K562 (cell line): ENCODE measurements around the gene TAF8. TPM values are rescaled to one million over a fixed set of nuclear protein-coding genes. Genes with fewer than 3 reads are reported as not detected.

Experiments
- HDAC6 ChIP-seq: IDR thresholded peaks from 2 replicates; pipeline ENCODE4 v1.6.1; 2012; ENCODE audit warnings: low read depth, mild to moderate bottlenecking, control low read depth, inconsistent platforms, low read length, moderate library complexity
- MXI1 ChIP-seq: IDR thresholded peaks from 2 replicates; pipeline ENCODE4 v1.6.1; 2011; ENCODE audit warnings: low read depth, mild to moderate bottlenecking, improper control_type of control experiment, low read length
- PML ChIP-seq: IDR thresholded peaks from 2 replicates; pipeline ENCODE4 v1.6.1; 2012; ENCODE audit warnings: low read length, inconsistent platforms
- POLR2A ChIP-seq: fragments of 450-650 bp; conservative IDR thresholded peaks from 2 replicates; pipeline ENCODE4 v1.6.1; 2016
- RB1 ChIP-seq: fragments of 450-650 bp; IDR thresholded peaks from 2 replicates; pipeline ENCODE4 v1.6.1; 2017; ENCODE audit warnings: low read depth, mild to moderate bottlenecking
- RBM34 ChIP-seq: fragments of 200-400 bp; formaldehyde crosslinking; IDR thresholded peaks from 2 replicates; pipeline ENCODE4 v1.6.1; 2018; ENCODE audit warnings: low read length, borderline replicate concordance; ENCODE audit not compliant: insufficient read depth
- ZNF143 ChIP-seq: sonication (generic); formaldehyde crosslinking; IDR thresholded peaks from 2 replicates; pipeline ENCODE4 v1.9.0; 2022; ENCODE audit warnings: mild to moderate bottlenecking, missing genetic modification reagents
- ZNF146 ChIP-seq: IDR thresholded peaks from one replicate; pipeline ENCODE4 v1.6.1; 2018; ENCODE audit warnings: missing compliant biosample characterization; ENCODE audit not compliant: unreplicated experiment
- ZNF217 ChIP-seq: sonication (generic); formaldehyde crosslinking; IDR thresholded peaks from 2 replicates; pipeline ENCODE4 v1.8.0; 2022; ENCODE audit warnings: mild to moderate bottlenecking, missing genetic modification reagents
- ZNF274 ChIP-seq: IDR thresholded peaks from 2 replicates; pipeline ENCODE4 v1.6.1; 2011; ENCODE audit warnings: low read depth, mild to moderate bottlenecking, low read length, moderate library complexity, borderline replicate concordance
- ZNF444 ChIP-seq: fragments of 250-450 bp; sonication (Bioruptor Pico); IDR thresholded peaks from 2 replicates; pipeline ENCODE4 v1.4.0; 2020; ENCODE audit warnings: mild to moderate bottlenecking, moderate library complexity
- polyA plus RNA-seq, 8 experiments: library from polyadenylated mRNA; depleted of rRNA in 4 of 8; stranded (reverse) in 5 of 8; unstranded in 3 of 8; fragments of >200 nt; fragmentation: Nextera tagmentation in 2 of 8; fragmentation: Illumina TruSeq in 1 of 8; extraction: Ambion mirVana in 2 of 8; extraction: Trizol in 1 of 8; gene quantifications; 2 replicates each; pipeline versions ENCODE4 v1.2.1 to v1.2.3, GENCODE V29; 2011 to 2014; ENCODE audit warnings: inconsistent platforms in 1 of 8, missing spikeins in 1 of 8
- total RNA-seq, 7 experiments: library from RNA; depleted of rRNA in 6 of 7; stranded (reverse); fragments of >200 nt in 6 of 7; fragmentation: Illumina TruSeq in 2 of 7; extraction: Trizol in 2 of 7; gene quantifications; 2 replicates each; pipeline versions ENCODE4 v1.2.1 to v1.2.3, GENCODE V29; 2011 to 2021; ENCODE audit warnings: low replicate concordance in 1 of 7
- TF ChIP-seq, protein P1 (sequence below): IDR thresholded peaks from 2 replicates; pipeline ENCODE4 v1.6.1; 2014; ENCODE audit warnings: antibody characterized with exemption
- TF ChIP-seq, protein P2 (sequence below): fragments of 250-450 bp; sonication (Bioruptor Pico); IDR thresholded peaks from 2 replicates; pipeline ENCODE4 v1.8.0; 2021; ENCODE audit warnings: mild to moderate bottlenecking, moderate library complexity
- TF ChIP-seq, protein P3 (sequence below): fragments of 450-650 bp; IDR thresholded peaks from 2 replicates; pipeline ENCODE4 v1.6.1; 2016; ENCODE audit warnings: missing biosample characterization, missing genetic modification characterization
- TF ChIP-seq, protein P4 (sequence below): fragments of 250-450 bp; sonication (Bioruptor Pico); IDR thresholded peaks from 2 replicates; pipeline ENCODE4 v1.8.0; 2022; ENCODE audit warnings: moderate library complexity, mild to moderate bottlenecking, inconsistent platforms
- TF ChIP-seq, protein P5 (sequence below): fragments of 450-650 bp; IDR thresholded peaks from 2 replicates; pipeline ENCODE4 v1.6.1; 2017; ENCODE audit warnings: antibody characterized with exemption, mild to moderate bottlenecking
- TF ChIP-seq, protein P6 (sequence below): fragments of 450-650 bp; IDR thresholded peaks from 2 replicates; pipeline ENCODE4 v1.6.1; 2016; ENCODE audit warnings: antibody characterized with exemption

Gene TAF8
- total and polyA plus RNA-seq, 9 of the 15 experiments (the other 6 are each of a cell fraction or from before 2014, with no cell fraction given): 29.4 to 84.0 (median 52.6) TPM

DNA sequence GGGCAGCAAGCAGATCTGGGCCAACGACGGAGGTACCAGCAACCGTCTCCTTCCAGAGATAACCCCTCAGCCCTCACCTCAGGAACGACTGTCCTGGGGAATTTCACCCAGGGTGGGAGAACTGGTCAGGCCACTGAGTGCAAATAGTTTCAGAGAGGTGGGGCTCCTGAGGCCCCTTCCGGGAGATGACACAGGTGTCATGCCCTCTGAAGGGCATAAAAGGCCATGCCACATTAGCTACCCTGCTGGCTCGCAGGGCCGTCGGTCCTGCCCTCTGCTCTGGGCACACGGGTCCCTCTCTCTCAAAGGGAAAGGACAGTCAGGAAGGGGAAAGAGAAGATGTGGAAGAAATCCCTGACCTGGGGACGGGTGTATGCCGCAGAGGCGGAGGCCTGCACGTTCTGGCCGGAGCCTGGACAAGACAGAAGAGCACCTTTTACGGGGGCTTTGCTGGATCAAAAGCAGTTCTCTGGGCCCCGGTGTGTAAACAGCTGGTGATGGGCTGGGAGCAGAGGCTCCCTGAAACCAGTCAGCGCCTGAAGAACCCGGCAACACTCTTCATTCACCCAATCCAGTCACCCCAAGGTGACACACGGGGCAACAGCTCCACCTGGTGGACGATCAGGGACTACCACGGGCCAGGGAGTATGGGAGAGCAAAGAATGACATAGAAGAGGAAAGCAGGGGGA lies 6.4 kb upstream of the TAF8 start (continued):
- TF ChIP-seq, protein P1, sequence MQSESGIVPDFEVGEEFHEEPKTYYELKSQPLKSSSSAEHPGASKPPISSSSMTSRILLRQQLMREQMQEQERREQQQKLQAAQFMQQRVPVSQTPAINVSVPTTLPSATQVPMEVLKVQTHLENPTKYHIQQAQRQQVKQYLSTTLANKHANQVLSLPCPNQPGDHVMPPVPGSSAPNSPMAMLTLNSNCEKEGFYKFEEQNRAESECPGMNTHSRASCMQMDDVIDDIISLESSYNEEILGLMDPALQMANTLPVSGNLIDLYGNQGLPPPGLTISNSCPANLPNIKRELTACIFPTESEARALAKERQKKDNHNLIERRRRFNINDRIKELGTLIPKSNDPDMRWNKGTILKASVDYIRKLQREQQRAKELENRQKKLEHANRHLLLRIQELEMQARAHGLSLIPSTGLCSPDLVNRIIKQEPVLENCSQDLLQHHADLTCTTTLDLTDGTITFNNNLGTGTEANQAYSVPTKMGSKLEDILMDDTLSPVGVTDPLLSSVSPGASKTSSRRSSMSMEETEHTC: no peak
- no peak for TF ChIP-seq POLR2A
- TF ChIP-seq, protein P2, sequence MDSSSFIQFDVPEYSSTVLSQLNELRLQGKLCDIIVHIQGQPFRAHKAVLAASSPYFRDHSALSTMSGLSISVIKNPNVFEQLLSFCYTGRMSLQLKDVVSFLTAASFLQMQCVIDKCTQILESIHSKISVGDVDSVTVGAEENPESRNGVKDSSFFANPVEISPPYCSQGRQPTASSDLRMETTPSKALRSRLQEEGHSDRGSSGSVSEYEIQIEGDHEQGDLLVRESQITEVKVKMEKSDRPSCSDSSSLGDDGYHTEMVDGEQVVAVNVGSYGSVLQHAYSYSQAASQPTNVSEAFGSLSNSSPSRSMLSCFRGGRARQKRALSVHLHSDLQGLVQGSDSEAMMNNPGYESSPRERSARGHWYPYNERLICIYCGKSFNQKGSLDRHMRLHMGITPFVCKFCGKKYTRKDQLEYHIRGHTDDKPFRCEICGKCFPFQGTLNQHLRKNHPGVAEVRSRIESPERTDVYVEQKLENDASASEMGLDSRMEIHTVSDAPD (CRISPR knock-in tag): no peak
- TF ChIP-seq ZNF143 (CRISPR knock-in tag): 0 out of 2 replicates have a peak, but pooled peaks have one; percentile 25
- TF ChIP-seq MXI1: no peak
- peak; percentile 91 for TF ChIP-seq RB1
- TF ChIP-seq ZNF217 (CRISPR knock-in tag): no peak
- TF ChIP-seq, protein P3, sequence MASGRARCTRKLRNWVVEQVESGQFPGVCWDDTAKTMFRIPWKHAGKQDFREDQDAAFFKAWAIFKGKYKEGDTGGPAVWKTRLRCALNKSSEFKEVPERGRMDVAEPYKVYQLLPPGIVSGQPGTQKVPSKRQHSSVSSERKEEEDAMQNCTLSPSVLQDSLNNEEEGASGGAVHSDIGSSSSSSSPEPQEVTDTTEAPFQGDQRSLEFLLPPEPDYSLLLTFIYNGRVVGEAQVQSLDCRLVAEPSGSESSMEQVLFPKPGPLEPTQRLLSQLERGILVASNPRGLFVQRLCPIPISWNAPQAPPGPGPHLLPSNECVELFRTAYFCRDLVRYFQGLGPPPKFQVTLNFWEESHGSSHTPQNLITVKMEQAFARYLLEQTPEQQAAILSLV (tag): no peak
- TF ChIP-seq PML: no peak
- TF ChIP-seq, protein P4, sequence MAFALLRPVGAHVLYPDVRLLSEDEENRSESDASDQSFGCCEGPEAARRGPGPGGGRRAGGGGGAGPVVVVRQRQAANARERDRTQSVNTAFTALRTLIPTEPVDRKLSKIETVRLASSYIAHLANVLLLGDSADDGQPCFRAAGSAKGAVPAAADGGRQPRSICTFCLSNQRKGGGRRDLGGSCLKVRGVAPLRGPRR (CRISPR knock-in tag): no peak
- TF ChIP-seq RBM34: no peak
- TF ChIP-seq, protein P5, sequence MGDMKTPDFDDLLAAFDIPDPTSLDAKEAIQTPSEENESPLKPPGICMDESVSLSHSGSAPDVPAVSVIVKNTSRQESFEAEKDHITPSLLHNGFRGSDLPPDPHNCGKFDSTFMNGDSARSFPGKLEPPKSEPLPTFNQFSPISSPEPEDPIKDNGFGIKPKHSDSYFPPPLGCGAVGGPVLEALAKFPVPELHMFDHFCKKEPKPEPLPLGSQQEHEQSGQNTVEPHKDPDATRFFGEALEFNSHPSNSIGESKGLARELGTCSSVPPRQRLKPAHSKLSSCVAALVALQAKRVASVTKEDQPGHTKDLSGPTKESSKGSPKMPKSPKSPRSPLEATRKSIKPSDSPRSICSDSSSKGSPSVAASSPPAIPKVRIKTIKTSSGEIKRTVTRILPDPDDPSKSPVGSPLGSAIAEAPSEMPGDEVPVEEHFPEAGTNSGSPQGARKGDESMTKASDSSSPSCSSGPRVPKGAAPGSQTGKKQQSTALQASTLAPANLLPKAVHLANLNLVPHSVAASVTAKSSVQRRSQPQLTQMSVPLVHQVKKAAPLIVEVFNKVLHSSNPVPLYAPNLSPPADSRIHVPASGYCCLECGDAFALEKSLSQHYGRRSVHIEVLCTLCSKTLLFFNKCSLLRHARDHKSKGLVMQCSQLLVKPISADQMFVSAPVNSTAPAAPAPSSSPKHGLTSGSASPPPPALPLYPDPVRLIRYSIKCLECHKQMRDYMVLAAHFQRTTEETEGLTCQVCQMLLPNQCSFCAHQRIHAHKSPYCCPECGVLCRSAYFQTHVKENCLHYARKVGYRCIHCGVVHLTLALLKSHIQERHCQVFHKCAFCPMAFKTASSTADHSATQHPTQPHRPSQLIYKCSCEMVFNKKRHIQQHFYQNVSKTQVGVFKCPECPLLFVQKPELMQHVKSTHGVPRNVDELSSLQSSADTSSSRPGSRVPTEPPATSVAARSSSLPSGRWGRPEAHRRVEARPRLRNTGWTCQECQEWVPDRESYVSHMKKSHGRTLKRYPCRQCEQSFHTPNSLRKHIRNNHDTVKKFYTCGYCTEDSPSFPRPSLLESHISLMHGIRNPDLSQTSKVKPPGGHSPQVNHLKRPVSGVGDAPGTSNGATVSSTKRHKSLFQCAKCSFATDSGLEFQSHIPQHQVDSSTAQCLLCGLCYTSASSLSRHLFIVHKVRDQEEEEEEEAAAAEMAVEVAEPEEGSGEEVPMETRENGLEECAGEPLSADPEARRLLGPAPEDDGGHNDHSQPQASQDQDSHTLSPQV: no peak
- TF ChIP-seq ZNF274: no peak
- TF ChIP-seq, protein P6, sequence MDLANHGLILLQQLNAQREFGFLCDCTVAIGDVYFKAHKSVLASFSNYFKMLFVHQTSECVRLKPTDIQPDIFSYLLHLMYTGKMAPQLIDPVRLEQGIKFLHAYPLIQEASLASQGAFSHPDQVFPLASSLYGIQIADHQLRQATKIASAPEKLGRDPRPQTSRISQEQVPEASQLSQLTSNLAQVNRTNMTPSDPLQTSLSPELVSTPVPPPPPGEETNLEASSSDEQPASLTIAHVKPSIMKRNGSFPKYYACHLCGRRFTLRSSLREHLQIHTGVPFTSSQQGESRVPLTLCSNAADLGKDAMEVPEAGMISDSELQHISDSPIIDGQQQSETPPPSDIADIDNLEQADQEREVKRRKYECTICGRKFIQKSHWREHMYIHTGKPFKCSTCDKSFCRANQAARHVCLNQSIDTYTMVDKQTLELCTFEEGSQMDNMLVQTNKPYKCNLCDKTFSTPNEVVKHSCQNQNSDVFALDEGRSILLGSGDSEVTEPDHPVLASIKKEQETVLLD: no peak
- no peak for TF ChIP-seq ZNF444
- TF ChIP-seq ZNF146: no peak
- no peak for TF ChIP-seq HDAC6
